ENCODE measurements around the gene HNRNPA3.

HNRNPA3 gene

DNA sequence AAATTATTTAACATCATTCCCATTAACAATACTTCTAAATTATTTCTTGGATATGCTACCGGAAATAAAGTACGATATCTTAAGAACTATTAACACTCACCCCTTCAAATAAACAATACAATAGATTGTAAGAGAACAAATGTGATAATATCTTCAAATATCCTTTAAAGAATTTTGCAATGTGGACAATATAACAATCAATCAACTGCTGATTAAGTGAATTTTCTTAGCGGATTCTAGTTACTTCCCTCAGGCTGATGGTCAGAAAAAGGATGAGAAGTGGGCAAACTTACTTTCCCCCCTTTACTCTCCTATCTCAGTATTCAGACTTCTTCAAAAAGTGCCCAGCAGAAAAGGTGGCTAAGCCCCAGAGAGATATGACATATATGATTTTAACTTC is 41.1 kb downstream of the HNRNPA3 start:
- no peak for TF ChIP-seq EZH2phosphoT487 (IDR thresholded peaks at IDR 0.05; ENCODE audit: borderline replicate concordance, low read length)
- TF ChIP-seq, protein P1, sequence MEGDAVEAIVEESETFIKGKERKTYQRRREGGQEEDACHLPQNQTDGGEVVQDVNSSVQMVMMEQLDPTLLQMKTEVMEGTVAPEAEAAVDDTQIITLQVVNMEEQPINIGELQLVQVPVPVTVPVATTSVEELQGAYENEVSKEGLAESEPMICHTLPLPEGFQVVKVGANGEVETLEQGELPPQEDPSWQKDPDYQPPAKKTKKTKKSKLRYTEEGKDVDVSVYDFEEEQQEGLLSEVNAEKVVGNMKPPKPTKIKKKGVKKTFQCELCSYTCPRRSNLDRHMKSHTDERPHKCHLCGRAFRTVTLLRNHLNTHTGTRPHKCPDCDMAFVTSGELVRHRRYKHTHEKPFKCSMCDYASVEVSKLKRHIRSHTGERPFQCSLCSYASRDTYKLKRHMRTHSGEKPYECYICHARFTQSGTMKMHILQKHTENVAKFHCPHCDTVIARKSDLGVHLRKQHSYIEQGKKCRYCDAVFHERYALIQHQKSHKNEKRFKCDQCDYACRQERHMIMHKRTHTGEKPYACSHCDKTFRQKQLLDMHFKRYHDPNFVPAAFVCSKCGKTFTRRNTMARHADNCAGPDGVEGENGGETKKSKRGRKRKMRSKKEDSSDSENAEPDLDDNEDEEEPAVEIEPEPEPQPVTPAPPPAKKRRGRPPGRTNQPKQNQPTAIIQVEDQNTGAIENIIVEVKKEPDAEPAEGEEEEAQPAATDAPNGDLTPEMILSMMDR (IDR thresholded peaks at IDR 0.05; ENCODE audit: low read depth, low read length, poor library complexity, severe bottlenecking) = no peak
- H3K4me2 ChIP-seq (ENCODE audit: low read length) = no peak overlapping the region
- peaks cover 76% of the 10 kb centered on the region for H3K36me3 ChIP-seq (ENCODE audit: control insufficient read depth, low read length)
- H3K79me2 ChIP-seq (ENCODE audit: control insufficient read depth, low read length) = peaks cover 100% of the 10 kb centered on the region
- peaks cover 61% of the 10 kb centered on the region for H4K20me1 ChIP-seq (ENCODE audit: control insufficient read depth, insufficient read depth, low read depth, low read length)
- H3K9me3 ChIP-seq (ENCODE audit: control insufficient read depth, insufficient read depth, low read length) = no peaks in the 10 kb centered on the region
- H3K27ac ChIP-seq (ENCODE audit: low read depth, low read length) = no peak overlapping the region
- H3K4me3 ChIP-seq (ENCODE audit: low read length) = no peak overlapping the region
- 0 out of 2 replicates have a peak, but pooled peaks cover 4% of the 10 kb centered on the region for H3F3A ChIP-seq (ENCODE audit: control insufficient read depth, insufficient read depth)
- H3K27me3 ChIP-seq (ENCODE audit: control insufficient read depth, low read length) = no peaks in the 10 kb centered on the region
- no peaks in the 10 kb centered on the region for H3K9me2 ChIP-seq (replicated peaks; ENCODE audit: control insufficient read depth, low read length)
- H3K4me1 ChIP-seq (ENCODE audit: control insufficient read depth, low read length) = peaks cover 4% of the 10 kb centered on the region; the same call in 1 of the 2 replicates

DNA sequence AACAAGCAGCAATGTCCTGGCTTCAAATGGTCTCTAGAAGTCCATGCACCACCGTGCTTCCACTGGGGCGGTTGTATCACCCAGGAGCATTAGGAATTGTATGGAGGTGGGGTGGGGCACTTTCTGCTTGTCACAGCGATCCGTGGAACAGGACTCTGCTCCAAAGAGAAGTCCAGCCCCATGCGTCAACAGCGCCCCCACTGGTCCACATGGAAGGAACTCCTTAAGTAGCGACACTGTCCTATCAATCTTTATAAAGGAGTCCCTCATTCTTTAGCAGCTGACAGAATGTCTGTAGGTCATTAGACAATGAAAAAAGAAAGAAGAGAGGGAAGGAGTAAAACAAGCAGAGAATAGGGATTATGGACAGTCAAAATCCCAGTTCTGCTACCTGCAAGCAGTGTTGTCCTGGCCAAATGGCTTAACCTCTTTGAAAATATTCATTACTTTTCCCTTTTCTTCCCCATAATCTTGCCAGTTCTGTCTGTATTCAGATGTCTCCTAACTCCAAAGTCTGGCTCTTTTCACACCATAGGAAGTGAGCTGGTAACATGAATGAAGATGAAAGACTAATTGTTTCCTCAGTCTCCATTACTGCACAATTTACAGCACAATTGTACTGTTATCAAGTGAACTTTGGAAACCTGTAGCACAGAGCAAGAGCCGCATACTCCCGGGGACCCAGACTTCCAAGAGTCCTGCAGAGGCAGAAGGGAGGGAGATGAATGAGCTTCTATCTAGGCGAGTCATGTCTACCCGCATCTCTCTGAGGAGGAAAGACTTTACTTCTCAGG is 42.0 kb downstream of the HNRNPA3 start:
- Histone ChIP-seq H3K9me3 (ENCODE audit: control insufficient read depth, insufficient read depth, low read length) (no peaks in the 10 kb centered on the region), H3K36me3 (ENCODE audit: control insufficient read depth, low read length) (peaks cover 81% of the 10 kb centered on the region), H3K79me2 (ENCODE audit: control insufficient read depth, low read length) (peaks cover 100% of the 10 kb centered on the region), H3K4me3 (ENCODE audit: low read length) (no peak overlapping the region), H3K9me2 (replicated peaks; ENCODE audit: control insufficient read depth, low read length) (no peaks in the 10 kb centered on the region), H3K27ac (ENCODE audit: low read depth, low read length) (no peak overlapping the region), H4K20me1 (ENCODE audit: control insufficient read depth, insufficient read depth, low read depth, low read length) (peaks cover 63% of the 10 kb centered on the region), H3K27me3 (ENCODE audit: control insufficient read depth, low read length) (no peaks in the 10 kb centered on the region), H3K4me2 (ENCODE audit: low read length) (no peak overlapping the region), H3F3A (ENCODE audit: control insufficient read depth, insufficient read depth) (0 out of 2 replicates have a peak, but pooled peaks cover 4% of the 10 kb centered on the region), H3K4me1 (ENCODE audit: control insufficient read depth, low read length) (peaks cover 4% of the 10 kb centered on the region; the same call in 1 of the 2 replicates)
- no peak for TF ChIP-seq EZH2phosphoT487 (IDR thresholded peaks at IDR 0.05; ENCODE audit: borderline replicate concordance, low read length)
- TF ChIP-seq, protein P1 (IDR thresholded peaks at IDR 0.05; ENCODE audit: low read depth, low read length, poor library complexity, severe bottlenecking) = peak; percentile 79

DNA sequence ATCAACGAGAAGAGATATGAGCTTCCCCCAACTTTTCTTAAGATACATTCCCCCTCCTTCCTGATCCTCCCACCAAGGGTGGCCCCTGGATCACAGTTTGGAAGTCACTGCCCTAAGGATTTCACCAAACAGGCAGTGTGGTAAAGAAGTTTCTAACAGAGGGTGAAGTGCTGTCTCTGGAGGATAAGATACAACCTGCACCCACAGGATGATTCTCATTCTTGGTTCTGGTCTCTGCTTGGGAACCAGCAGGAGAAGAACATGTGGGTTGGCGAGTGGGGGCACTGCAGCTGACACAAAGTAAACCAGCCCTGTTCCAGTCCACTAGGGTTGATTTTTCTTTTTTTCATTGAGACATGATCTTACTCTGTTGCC is 42.6 kb downstream of the HNRNPA3 start:
- no peak for TF ChIP-seq EZH2phosphoT487 (IDR thresholded peaks at IDR 0.05; ENCODE audit: borderline replicate concordance, low read length)
- TF ChIP-seq, protein P1 (IDR thresholded peaks at IDR 0.05; ENCODE audit: low read depth, low read length, poor library complexity, severe bottlenecking) = no peak
- Histone ChIP-seq H3K36me3 (ENCODE audit: control insufficient read depth, low read length) (peaks cover 82% of the 10 kb centered on the region), H3K27ac (ENCODE audit: low read depth, low read length) (no peak overlapping the region), H3K27me3 (ENCODE audit: control insufficient read depth, low read length) (no peaks in the 10 kb centered on the region), H3K4me3 (ENCODE audit: low read length) (no peak overlapping the region), H3K4me2 (ENCODE audit: low read length) (no peak overlapping the region), H3K9me2 (replicated peaks; ENCODE audit: control insufficient read depth, low read length) (no peaks in the 10 kb centered on the region), H4K20me1 (ENCODE audit: control insufficient read depth, insufficient read depth, low read depth, low read length) (peaks cover 63% of the 10 kb centered on the region), H3K4me1 (ENCODE audit: control insufficient read depth, low read length) (peaks cover 6% of the 10 kb centered on the region), H3K9me3 (ENCODE audit: control insufficient read depth, insufficient read depth, low read length) (no peaks in the 10 kb centered on the region), H3K79me2 (ENCODE audit: control insufficient read depth, low read length) (peaks cover 100% of the 10 kb centered on the region), H3F3A (ENCODE audit: control insufficient read depth, insufficient read depth) (0 out of 2 replicates have a peak, but pooled peaks cover 4% of the 10 kb centered on the region)
